GM18873 (cell line): Measurements from ENCODE around the gene PTGIS.

Experiments used
- ATAC-seq: cut with Tn5 transposase; IDR thresholded peaks from one replicate; pipeline ENCODE4 v1.9.1; 2021; ENCODE audit warnings: mild to moderate bottlenecking, moderate library complexity, moderate number of reproducible peaks; ENCODE audit not compliant: unreplicated experiment, low FRiP score

The PTGIS gene

DNA sequence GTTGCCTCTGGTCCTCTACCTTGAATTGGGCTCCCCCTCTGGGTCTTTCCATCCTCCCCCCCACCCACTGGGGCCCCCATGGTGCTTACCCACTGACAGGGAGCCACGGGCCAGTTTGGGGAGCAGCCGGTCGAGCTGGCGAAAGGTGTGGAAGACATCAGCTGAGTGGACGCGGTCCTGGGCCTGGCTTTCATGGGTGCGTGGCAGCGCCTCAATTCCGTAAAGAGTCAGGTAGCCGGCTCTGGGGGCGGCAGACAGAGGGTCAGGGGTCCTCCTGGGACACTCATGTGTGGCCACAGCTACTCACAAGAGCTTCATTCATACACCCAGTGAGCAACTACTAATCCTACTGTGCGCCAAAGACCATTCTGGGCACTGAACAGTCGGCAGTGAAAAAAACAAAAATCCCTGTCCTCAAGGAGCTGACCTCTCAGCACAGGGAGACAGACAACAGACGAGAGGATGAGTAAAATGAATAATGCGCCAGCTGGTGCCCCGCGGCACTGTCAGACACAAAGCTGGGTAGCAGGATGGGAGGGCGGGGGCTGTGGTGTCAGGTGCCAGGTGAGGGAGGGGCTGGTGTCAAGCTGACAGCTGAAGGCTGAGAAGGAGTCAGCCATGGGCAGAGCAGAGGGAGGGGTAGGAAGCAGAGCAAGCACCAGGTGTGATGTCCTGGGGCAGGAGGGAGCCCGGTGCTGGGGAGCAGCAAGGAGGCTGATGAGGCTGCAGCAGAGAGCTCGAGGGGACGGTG is 28.3 kb downstream of the PTGIS start:
- ATAC-seq, result no peak

- ATAC-seq, result no peak
Observed at GRCh38 chr20:49538950-49539349, 29.0 kb downstream of the PTGIS start.

GRCh38 chr20:49534255-49534712 is 33.7 kb downstream of the PTGIS start:
- no peak for ATAC-seq

DNA sequence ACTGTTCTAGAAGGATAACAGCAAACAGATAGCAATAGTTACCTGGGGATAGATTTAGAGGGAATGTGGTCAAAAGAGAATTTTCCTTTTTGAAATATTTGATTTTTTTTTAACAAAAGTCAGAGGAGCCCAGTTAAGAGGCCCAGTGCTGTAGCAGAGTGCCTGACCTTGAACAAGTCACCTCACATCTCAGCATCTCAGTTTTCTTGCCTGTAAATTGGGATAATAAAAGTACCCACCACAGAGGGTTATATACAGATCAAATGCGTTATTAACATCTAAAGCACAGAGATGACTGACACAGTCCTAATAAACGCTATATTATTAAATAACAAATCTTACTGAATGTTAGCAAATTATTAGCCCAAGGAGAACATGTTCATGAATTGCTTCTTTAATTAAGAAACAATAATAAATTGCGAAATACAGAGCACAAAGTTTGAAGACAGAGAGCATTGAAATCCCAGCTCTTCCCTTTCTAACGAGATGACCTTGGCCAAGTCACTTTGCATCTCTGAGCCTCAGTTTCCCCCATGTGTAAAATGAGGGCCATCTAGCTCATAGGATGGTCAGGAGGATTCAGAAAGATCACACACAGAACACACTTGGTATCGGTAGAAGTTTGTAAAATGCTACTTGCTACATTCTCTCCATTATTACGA is 35.5 kb downstream of the PTGIS start:
- no peak for ATAC-seq

DNA sequence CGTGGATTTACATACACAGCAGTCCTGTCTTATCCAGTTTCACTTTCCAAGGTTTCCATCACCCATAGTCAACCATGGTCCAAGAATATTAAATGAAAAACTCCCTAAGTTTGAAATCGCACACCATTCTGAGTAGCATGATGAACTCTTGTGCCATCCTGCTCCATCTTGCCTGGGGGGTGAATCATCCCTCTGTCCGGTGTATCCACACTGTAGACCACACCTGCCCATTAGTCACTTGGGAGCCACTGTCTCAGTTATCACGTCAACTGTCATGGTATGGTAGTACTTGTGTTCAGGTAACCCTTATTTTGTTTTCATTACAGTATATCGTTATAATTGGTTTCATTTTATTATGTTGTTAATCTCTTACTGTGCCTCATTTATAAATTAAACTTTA is 38.5 kb downstream of the PTGIS start:
- ATAC-seq, result no peak

- no peak for ATAC-seq
Observed at GRCh38 chr20:49526568-49526967, 41.4 kb downstream of the PTGIS start.

DNA sequence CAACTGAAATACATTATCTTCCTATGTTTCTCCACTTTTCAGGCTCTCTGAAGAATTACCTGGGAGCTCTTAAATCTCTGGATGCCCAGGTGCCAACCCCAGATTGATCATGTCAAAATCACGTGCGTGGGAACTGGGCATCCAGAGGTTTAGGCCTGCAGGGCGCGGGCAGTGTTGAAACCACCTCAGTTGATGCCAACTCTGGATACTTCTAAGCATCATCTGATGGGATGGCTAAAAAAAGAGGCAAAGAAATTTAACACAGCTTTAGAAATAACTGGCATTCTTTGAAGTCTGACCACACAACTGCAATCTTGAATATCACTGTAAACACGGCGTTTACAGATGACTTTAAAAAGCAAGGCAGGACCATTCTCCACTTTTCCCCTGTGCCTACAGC is 41.9 kb downstream of the PTGIS start:
- no peak for ATAC-seq

- ATAC-seq, result no peak
Observed at GRCh38 chr20:49523767-49524360, 44.1 kb downstream of the PTGIS start.

GRCh38 chr20:49521356-49521755 is 46.6 kb downstream of the PTGIS start:
- no peak for ATAC-seq

DNA sequence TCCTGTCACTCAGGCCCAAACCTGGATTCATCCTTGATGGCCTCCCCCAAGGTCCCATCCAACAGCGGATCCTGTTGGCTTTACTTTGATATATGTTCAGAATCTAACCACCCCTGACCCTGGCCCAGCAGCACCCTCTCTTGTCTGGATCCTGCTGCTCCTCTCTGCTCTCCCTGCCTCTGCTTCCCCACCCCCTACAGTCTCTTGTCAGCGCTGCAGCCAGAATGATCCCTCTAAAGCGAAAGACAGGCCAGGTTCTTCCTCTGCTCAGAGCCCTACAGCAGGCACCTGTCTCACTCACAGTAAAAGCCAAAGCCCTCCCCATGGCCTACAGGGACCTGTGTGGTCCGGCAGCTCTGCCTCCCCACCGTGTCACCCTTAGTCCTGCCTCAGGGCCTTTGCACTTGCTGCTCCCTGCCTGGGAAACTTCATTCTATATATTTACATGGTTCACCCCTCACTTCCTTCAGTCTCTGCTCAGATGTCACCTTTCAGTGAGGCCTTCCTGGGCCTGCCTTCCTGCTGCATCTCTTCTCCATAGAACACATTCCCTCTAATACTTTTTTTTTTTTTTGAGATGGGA is 48.1 kb downstream of the PTGIS start:
- ATAC-seq, result no peak

DNA sequence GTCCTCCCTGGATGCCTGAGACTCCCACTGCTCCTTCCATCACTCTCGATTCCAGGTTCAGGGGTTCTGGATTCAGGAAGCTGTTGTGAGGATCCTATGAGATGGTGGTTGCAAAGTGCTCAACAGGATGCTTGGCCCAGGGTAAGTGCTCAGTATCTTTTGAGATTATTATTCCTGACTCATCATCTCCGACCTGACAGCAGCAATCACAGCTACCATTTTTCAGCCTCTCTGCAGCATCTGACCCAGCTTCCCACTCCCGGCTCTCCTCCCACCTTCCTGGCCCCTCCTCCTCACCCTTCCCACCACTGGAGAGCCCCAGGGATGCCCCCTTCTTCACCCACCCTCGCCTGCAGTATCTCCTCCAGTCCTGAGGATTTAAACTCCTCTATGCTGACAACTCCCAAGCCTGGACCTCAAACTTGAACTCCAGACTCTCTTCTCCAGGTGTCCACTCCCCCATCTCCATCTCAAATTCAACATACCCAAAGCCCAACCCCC is 48.7 kb downstream of the PTGIS start:
- no peak for ATAC-seq

- ATAC-seq, result no peak
Observed at GRCh38 chr20:49518576-49518975, 49.4 kb downstream of the PTGIS start.

- ATAC-seq, result no peak
Observed at GRCh38 chr20:49517805-49518100, 50.2 kb downstream of the PTGIS start.

- ATAC-seq, result no peak
Observed at GRCh38 chr20:49516916-49517804, 50.8 kb downstream of the PTGIS start.

DNA sequence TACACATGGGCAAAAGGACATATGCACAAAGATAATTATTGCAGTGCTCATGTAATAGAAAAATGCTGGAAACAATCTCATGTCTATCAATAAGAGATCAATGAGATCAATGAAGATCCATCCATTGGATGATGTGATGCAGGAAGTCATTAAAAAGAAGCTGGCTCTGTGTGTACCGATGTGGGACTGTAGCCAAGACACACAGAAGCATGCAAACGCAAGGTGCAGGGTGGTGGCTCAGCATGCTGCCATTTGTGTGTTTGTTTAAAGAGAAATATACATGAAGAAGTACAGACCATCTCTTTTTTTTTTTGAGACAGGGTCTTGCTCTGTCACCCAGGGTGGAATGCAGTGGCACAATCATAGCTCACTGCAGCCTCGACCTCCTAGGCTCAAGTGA is 52.4 kb downstream of the PTGIS start:
- no peak for ATAC-seq

DNA sequence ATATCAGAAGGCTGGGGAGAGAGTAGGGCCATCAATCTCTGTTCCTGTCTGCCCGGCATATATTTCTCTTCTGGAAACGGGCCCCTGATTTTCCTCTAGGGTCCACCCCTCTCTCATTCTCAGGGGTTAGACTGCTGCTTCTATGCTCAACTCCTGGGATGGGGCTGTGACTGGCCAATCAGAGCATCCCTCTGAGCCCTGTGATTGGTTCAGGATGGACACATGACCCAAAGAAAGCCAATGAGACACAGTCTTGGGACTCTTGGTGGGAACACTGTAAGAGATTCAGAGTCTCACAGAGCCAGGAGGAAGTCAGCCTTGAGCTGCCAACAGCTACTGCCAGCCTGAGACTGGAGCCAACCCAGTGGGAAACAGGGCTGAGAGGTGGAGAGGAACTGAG is 54.4 kb downstream of the PTGIS start:
- ATAC-seq, result no peak

DNA sequence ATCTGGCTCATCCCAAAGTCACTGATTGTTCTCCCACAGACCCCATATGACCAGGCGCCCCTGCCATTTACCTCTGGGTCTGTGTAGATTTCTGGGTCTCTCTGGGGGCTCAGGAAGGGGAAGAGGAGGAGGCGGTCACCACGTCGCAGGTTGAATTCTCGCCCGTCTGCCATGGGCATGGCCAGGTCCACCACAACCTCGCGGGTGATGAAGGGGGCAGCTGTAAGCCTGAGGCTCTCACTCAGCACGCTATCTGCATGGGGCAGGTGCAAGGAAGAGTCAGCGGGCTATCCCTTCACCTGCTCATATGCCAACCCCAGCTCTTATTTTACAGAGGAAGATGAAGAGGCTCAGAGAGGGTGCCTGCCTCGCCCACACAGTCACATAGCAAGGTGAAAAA is 54.9 kb downstream of the PTGIS start:
- ATAC-seq, result no peak

DNA sequence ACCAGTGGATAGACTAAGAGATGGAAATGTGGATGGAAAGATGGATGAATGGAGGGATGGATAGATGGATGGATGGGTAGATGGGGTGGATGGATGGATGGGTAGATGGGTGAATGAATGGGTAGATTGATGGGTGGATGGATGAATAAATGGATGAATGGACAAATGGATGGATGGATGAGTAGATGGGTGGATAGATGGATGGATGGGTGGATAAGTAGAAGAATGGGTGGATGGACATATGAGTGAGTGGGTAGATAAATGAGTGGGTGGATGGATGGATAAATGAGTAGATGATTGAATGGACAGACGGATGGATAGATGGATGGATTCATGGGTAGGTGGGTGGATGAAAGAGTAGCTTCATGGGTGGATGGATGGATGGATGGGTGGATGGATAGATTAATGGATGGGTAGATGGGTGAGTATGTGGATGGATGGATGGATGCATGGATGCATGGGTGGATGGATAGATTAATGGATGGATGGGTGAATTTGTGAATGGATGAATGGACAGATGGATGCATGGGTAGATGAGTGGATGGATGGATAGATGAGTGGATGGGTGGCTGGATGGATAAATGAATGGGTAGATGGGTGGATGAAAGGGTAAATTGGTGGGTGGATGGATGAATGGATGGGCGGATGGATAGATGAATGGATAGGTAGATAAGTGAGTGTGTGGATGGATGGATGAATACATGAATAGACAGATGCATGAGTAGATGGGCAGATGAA is 56.0 kb downstream of the PTGIS start:
- no peak for ATAC-seq

DNA sequence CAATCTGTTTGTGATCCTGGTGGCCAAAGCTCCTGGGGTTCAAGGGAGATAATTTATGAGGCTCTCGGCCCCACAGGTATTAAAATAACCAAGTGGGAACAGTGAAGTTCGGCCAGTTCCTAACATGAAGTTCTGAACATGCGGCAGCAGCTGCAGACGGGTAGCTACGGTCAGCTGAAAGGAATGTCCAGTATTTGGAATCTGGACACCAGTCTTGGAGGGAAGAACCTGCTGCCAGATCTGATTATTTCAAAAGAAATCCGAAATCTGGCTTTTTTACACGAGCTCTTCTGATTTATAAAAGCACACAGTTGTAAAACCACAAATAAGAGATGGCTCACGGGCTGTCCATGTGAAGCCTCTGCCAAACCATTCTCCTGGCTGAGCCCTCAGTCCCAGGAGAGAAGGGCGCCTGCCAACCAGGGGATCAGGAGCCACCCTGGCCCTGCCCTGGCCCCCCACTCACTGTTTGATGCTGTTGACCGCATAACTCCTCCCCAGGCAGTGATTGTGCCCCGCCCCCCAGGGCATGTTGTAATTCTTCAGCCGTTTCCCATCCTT is 57.3 kb downstream of the PTGIS start:
- no peak for ATAC-seq
